HL-60 (cell line): ENCODE results near the gene KIAA0040.

Source experiments
- CTCF ChIP-seq: IDR thresholded peaks from one replicate; pipeline ENCODE4 v1.5.1; 2011; ENCODE audit warnings: low read length, control low read depth, inconsistent platforms; ENCODE audit not compliant: insufficient read depth
- POLR2AphosphoS5 ChIP-seq: IDR thresholded peaks from 2 replicates; pipeline ENCODE4 v1.6.1; 2012; ENCODE audit warnings: low read depth
- SPI1 ChIP-seq: IDR thresholded peaks from 2 replicates; pipeline ENCODE4 v1.6.1; 2012; ENCODE audit warnings: low read depth, mild to moderate bottlenecking, borderline replicate concordance

- TF ChIP-seq CTCF, result no peak
- no peak for TF ChIP-seq POLR2AphosphoS5
- TF ChIP-seq SPI1, result no peak
Measured at GRCh38 chr1:175217721-175218531, 25.4 kb upstream of the KIAA0040 start.
